Neural crest cell (in vitro differentiated cells): Measurements from ENCODE around the gene GHDC. TPM values are rescaled to one million over a fixed set of nuclear protein-coding genes. Genes with fewer than 3 reads are reported as not detected.
"Not testable (repeated sequence)": the region's sequence is repeated elsewhere in the genome, so short reads cannot be mapped to it uniquely, and the experiment has no call there.

Experiments
- DNase-seq: peaks from one replicate; pipeline ENCODE4 v3.0.0; 2021; ENCODE audit warnings: low read depth, mixed read lengths, low spot score
- H3K27ac Mint-ChIP-seq: one replicate; pipeline ENCODE4 v1.8.0; 2021; ENCODE audit warnings: mild to moderate bottlenecking, mixed read lengths; ENCODE audit not compliant: unreplicated experiment
- H3K27me3 Mint-ChIP-seq: 2 replicates; pipeline ENCODE4 v1.8.0; 2021; ENCODE audit warnings: low read depth, mild to moderate bottlenecking, mixed read lengths
- H3K36me3 Mint-ChIP-seq: 2 replicates; pipeline ENCODE4 v1.8.0; 2021; ENCODE audit warnings: low read depth, mild to moderate bottlenecking, mixed read lengths
- H3K4me1 Mint-ChIP-seq: 2 replicates; pipeline ENCODE4 v1.8.0; 2021; ENCODE audit warnings: mixed read lengths
- H3K4me3 Mint-ChIP-seq: one replicate; pipeline ENCODE4 v1.8.0; 2021; ENCODE audit warnings: mild to moderate bottlenecking, mixed read lengths
- H3K9me3 Mint-ChIP-seq: 2 replicates; pipeline ENCODE4 v1.8.0; 2021; ENCODE audit warnings: mixed read lengths
- total RNA-seq: library from RNA; stranded (reverse); gene quantifications from 2 replicates; pipeline ENCODE4 v1.2.1, GENCODE V29; 2021
- TF ChIP-seq, protein P1 (sequence below): fragments of 200-600 bp; sonication (generic); conservative IDR thresholded peaks from 2 replicates; pipeline ENCODE4 v1.5.0; 2021; ENCODE audit warnings: antibody characterized with exemption, mild to moderate bottlenecking

The GHDC gene
- total RNA-seq, 1 donor from 2014 or later: 8.4 TPM

DNA sequence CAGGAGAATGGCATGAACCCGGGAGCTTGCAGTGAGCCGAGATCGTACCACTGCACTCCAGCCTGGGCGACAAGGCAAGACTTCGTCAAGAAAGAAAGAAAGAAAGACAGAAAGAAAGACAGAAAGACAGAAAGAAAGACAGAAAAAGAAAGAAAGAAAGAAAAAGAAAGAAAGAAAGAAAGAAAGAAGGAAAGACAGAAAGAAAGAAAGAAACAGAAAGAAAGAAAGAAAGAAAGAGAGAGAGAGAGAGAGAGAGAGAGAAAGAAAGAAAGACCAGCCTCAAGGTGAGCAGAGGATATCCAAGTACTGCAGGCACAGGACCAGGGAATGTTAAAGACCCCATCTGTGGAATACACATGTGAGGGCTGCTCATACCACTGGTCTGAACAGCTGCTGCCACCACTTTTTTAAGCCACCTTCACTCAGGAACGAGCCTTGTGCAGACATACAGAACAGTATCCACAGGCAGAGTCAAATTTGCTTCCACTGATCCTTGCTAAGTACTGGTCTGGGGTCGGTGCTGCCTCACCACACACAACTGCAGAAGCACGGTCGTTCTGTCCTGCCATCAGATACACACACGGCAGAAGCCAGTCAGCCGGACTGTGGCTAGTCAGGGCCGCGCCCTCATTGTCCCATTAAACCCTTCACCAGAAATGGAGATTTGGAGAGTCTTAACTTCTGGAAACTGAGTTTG lies 47.2 kb downstream of the GHDC start:
- no peaks in the 10 kb centered on the region for H3K9me3 Mint-ChIP-seq
- no peaks in the 10 kb centered on the region for H3K36me3 Mint-ChIP-seq
- no peak overlapping the region for H3K27ac Mint-ChIP-seq
- H3K4me1 Mint-ChIP-seq: peaks cover 27% of the 10 kb centered on the region
- DNase-seq: no peak
- H3K27me3 Mint-ChIP-seq: no peaks in the 10 kb centered on the region
- TF ChIP-seq, protein P1, sequence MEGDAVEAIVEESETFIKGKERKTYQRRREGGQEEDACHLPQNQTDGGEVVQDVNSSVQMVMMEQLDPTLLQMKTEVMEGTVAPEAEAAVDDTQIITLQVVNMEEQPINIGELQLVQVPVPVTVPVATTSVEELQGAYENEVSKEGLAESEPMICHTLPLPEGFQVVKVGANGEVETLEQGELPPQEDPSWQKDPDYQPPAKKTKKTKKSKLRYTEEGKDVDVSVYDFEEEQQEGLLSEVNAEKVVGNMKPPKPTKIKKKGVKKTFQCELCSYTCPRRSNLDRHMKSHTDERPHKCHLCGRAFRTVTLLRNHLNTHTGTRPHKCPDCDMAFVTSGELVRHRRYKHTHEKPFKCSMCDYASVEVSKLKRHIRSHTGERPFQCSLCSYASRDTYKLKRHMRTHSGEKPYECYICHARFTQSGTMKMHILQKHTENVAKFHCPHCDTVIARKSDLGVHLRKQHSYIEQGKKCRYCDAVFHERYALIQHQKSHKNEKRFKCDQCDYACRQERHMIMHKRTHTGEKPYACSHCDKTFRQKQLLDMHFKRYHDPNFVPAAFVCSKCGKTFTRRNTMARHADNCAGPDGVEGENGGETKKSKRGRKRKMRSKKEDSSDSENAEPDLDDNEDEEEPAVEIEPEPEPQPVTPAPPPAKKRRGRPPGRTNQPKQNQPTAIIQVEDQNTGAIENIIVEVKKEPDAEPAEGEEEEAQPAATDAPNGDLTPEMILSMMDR: no peak
- H3K4me3 Mint-ChIP-seq: no peak overlapping the region

DNA sequence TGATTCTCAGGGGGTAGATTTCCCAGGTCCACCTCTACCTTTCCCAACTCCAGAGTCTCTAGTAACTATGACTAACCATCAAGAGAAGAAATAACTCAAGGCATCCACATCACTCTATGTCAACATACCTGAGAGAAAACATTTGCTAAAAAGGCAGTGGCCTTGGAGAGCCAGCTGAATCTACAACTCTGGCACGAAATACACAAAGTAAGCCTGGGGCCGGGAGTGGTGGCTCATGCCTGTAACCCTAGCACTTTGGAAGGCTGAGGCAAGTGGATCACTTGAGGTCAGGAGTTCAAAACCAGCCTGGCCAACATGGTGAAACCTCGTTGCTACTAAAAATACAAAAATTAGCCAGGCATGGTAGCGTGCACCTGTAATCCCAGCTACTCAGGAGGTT lies 51.2 kb downstream of the GHDC start:
- H3K9me3 Mint-ChIP-seq, DNase-seq, H3K4me3 Mint-ChIP-seq, H3K27me3 Mint-ChIP-seq, H3K36me3 Mint-ChIP-seq, H3K27ac Mint-ChIP-seq: not testable (repeated sequence)
- H3K4me1 Mint-ChIP-seq: peaks cover 25% of the 10 kb centered on the region

GRCh38 chr17:42142371-42142896 lies 51.9 kb downstream of the GHDC start:
- TF ChIP-seq, protein P1: no peak
- H3K36me3 Mint-ChIP-seq: no peaks in the 10 kb centered on the region
- H3K4me1 Mint-ChIP-seq: peaks cover 25% of the 10 kb centered on the region
- DNase-seq: no peak
- no peaks in the 10 kb centered on the region for H3K9me3 Mint-ChIP-seq
- H3K27me3 Mint-ChIP-seq: no peaks in the 10 kb centered on the region
- no peak overlapping the region for H3K27ac Mint-ChIP-seq
- H3K4me3 Mint-ChIP-seq: no peak overlapping the region

DNA sequence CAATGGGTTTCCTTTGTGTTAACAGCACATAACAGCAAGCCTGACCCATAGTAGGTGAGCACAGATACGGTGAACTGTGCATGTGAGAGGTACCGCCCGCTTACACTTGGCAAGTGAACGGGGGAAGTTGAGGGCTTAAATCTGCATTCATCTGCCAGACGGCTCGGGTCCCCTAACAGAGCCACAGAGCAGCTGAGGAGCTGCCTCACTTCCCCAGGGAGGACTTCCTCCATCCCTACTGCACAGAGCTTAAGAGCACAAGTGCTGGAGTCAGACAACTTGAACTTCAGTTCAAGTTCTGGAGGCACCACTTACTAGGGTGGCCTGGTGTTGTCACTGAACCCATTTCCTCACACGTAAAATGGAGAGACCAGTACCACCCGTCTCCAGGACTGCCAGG lies 52.9 kb downstream of the GHDC start:
- H3K27me3 Mint-ChIP-seq: no peaks in the 10 kb centered on the region
- H3K4me3 Mint-ChIP-seq: no peak overlapping the region
- no peaks in the 10 kb centered on the region for H3K9me3 Mint-ChIP-seq
- H3K36me3 Mint-ChIP-seq: no peaks in the 10 kb centered on the region
- DNase-seq: no peak
- H3K4me1 Mint-ChIP-seq: peaks cover 25% of the 10 kb centered on the region
- TF ChIP-seq, protein P1: no peak
- H3K27ac Mint-ChIP-seq: no peak overlapping the region

GRCh38 chr17:42140690-42141089 lies 53.6 kb downstream of the GHDC start:
- H3K9me3 Mint-ChIP-seq, H3K27ac Mint-ChIP-seq, H3K4me3 Mint-ChIP-seq, H3K27me3 Mint-ChIP-seq, DNase-seq, H3K36me3 Mint-ChIP-seq: not testable (repeated sequence)
- peaks cover 28% of the 10 kb centered on the region for H3K4me1 Mint-ChIP-seq

Other genes with a start within 250 kb of the GHDC start
- 213 and 230 TPM in 2 replicates for gene CNP, start 227.7 kb downstream of the GHDC start, total RNA-seq
- gene DNAJC7, start 177.1 kb downstream of the GHDC start, total RNA-seq: 126 and 138 TPM in 2 replicates
- 59.2 and 60.2 TPM in 2 replicates for gene NKIRAS2, start 174.4 kb downstream of the GHDC start, total RNA-seq
- gene C17orf113, start 143.9 kb downstream of the GHDC start, total RNA-seq: 2.0 and 2.2 TPM in 2 replicates
- gene ZNF385C, start 96.0 kb downstream of the GHDC start, total RNA-seq: 1.3 and 1.7 TPM in 2 replicates
- 0.50 TPM in 1 of 2 replicates, not detected in the other for gene DHX58, start 81.8 kb downstream of the GHDC start, total RNA-seq
- 41.9 and 43.6 TPM in 2 replicates for gene KAT2A, start 73.1 kb downstream of the GHDC start, total RNA-seq
- 0.16 and 0.40 TPM in 2 replicates for gene HSPB9, start 71.7 kb downstream of the GHDC start, total RNA-seq
- 97.6 and 99.0 TPM in 2 replicates for gene RAB5C, start 39.5 kb downstream of the GHDC start, total RNA-seq
- 0.05 and 0.14 TPM in 2 replicates for gene KCNH4, start 13.4 kb downstream of the GHDC start, total RNA-seq
- 0.47 TPM in 1 of 2 replicates, not detected in the other for gene HCRT, start 9.0 kb downstream of the GHDC start, total RNA-seq
- gene STAT5B, start 81.9 kb upstream of the GHDC start, total RNA-seq: 48.3 and 49.2 TPM in 2 replicates
- 2.6 and 2.9 TPM in 2 replicates for gene STAT5A, start 94.0 kb upstream of the GHDC start, total RNA-seq
- 38.0 and 40.9 TPM in 2 replicates for gene STAT3, start 193.9 kb upstream of the GHDC start, total RNA-seq
- gene CAVIN1, start 228.8 kb upstream of the GHDC start, total RNA-seq: 0.09 and 0.14 TPM in 2 replicates